Stimulated activated naive CD8-positive, alpha-beta T cell treated with anti-CD3 and anti-CD28 coated beads, Interleukin-15, Interleukin-2, amounts not matched to agents 100 ng/mL and 50 ng/mL, for 24 hours (primary cell): Measurements from ENCODE around the gene EVI5.
"Not testable (repeated sequence)": the region's sequence is repeated elsewhere in the genome, so short reads cannot be mapped to it uniquely, and the experiment has no call there.

Experiments used
- H3K27ac Mint-ChIP-seq: one replicate; pipeline ENCODE4 v1.8.0; 2021; ENCODE audit warnings: mild to moderate bottlenecking, mixed read lengths
- H3K27me3 Mint-ChIP-seq: one replicate; pipeline ENCODE4 v1.8.0; 2021; ENCODE audit warnings: mixed read lengths
- H3K36me3 Mint-ChIP-seq: one replicate; pipeline ENCODE4 v1.8.0; 2021; ENCODE audit warnings: low read depth, mixed read lengths
- H3K4me1 Mint-ChIP-seq: one replicate; pipeline ENCODE4 v1.8.0; 2021; ENCODE audit warnings: low read depth, mixed read lengths
- H3K4me3 Mint-ChIP-seq: one replicate; pipeline ENCODE4 v1.8.0; 2021; ENCODE audit warnings: mild to moderate bottlenecking, mixed read lengths
- H3K9me3 Mint-ChIP-seq: one replicate; pipeline ENCODE4 v1.8.0; 2021; ENCODE audit warnings: mixed read lengths

EVI5 gene

GRCh38 chr1:92567211-92567868 lies 217.6 kb downstream of the EVI5 start:
- H3K4me3 Mint-ChIP-seq: no peak overlapping the region
- H3K27me3 Mint-ChIP-seq: no peaks in the 10 kb centered on the region
- H3K9me3 Mint-ChIP-seq: no peaks in the 10 kb centered on the region
- peaks cover 65% of the 10 kb centered on the region for H3K36me3 Mint-ChIP-seq
- no peak overlapping the region for H3K27ac Mint-ChIP-seq
- H3K4me1 Mint-ChIP-seq: peaks cover 64% of the 10 kb centered on the region

DNA sequence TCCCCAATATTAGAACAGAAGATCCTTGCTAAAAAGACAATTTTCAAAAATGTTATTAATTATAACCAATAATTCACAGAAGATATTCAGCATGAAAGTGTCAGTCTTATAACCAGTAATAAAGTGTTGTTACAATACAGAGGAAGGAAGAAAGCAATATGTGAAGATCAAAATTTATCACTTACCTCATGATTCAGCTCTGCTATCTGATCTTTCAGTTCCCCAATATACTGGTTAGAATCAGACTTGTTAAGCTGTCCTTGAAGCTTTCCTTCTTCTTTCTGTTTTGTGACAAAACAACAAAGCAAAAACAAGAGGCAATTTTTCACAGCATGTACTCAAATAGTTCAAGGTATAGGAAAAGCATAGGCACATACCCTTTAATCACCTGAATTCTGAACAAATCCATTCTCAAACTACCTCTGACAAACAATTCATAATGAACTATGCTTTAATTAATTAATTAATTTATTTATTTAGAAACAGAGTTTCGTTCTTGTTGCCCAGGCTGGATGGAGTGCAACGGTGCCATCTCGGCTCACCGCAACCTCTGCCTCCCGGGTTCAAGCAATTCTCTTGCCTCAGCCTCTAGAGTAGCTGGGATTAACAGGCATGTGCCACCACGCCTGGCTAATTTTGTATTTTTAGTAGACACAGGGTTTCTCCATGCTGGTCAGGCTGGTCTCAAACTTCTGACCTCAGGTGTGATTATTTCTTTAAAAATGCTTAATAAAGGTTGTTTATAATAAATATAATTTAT lies 221.3 kb downstream of the EVI5 start:
- peaks cover 68% of the 10 kb centered on the region for H3K36me3 Mint-ChIP-seq
- peaks cover 29% of the 10 kb centered on the region for H3K4me1 Mint-ChIP-seq
- H3K4me3 Mint-ChIP-seq: no peak overlapping the region
- H3K9me3 Mint-ChIP-seq: no peaks in the 10 kb centered on the region
- H3K27me3 Mint-ChIP-seq: no peaks in the 10 kb centered on the region
- no peak overlapping the region for H3K27ac Mint-ChIP-seq

DNA sequence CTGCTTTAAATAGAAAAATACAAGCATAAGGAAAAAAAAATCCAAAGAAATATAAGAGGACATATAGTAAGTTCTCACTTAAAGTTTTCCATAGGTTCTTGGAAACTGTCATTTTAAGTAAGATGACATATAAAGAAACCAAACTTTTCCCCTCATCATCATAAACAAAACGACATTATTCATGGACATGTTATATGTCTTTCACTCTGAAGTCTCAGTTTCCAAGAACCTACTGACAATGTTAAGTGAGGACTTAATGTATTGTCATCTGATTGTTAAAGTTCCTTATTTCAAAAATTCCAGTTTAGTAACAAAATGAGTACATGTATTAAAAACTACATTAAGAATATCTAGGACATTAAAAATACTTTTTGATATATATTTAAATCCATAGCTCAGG lies 228.6 kb downstream of the EVI5 start:
- Mint-ChIP-seq H3K4me3 (peak overlapping the region; percentile 10), H3K36me3 (peaks cover 90% of the 10 kb centered on the region), H3K9me3 (no peaks in the 10 kb centered on the region), H3K27ac (peak overlapping the region; percentile 82), H3K27me3 (no peaks in the 10 kb centered on the region), H3K4me1 (peaks cover 49% of the 10 kb centered on the region)

- no peaks in the 10 kb centered on the region for H3K9me3 Mint-ChIP-seq
- H3K27ac Mint-ChIP-seq: no peak overlapping the region
- no peaks in the 10 kb centered on the region for H3K27me3 Mint-ChIP-seq
- no peak overlapping the region for H3K4me3 Mint-ChIP-seq
- H3K4me1 Mint-ChIP-seq: peaks cover 56% of the 10 kb centered on the region
- H3K36me3 Mint-ChIP-seq: peaks cover 83% of the 10 kb centered on the region
These were observed 230.7 kb downstream of the EVI5 start for GRCh38 chr1:92554216-92554615.

- peaks cover 50% of the 10 kb centered on the region for H3K4me1 Mint-ChIP-seq
- H3K27me3 Mint-ChIP-seq: no peaks in the 10 kb centered on the region
- peaks cover 70% of the 10 kb centered on the region for H3K36me3 Mint-ChIP-seq
- H3K4me3 Mint-ChIP-seq: no peak overlapping the region
- no peak overlapping the region for H3K27ac Mint-ChIP-seq
- H3K9me3 Mint-ChIP-seq: no peaks in the 10 kb centered on the region
These were observed 233.0 kb downstream of the EVI5 start for GRCh38 chr1:92551916-92552315.

GRCh38 chr1:92544756-92545165 lies 240.1 kb downstream of the EVI5 start:
- Mint-ChIP-seq H3K4me1 (peaks cover 70% of the 10 kb centered on the region), H3K27me3 (no peaks in the 10 kb centered on the region), H3K36me3 (peaks cover 67% of the 10 kb centered on the region), H3K9me3 (no peaks in the 10 kb centered on the region), H3K4me3 (no peak overlapping the region), H3K27ac (peak overlapping the region; percentile 54)

DNA sequence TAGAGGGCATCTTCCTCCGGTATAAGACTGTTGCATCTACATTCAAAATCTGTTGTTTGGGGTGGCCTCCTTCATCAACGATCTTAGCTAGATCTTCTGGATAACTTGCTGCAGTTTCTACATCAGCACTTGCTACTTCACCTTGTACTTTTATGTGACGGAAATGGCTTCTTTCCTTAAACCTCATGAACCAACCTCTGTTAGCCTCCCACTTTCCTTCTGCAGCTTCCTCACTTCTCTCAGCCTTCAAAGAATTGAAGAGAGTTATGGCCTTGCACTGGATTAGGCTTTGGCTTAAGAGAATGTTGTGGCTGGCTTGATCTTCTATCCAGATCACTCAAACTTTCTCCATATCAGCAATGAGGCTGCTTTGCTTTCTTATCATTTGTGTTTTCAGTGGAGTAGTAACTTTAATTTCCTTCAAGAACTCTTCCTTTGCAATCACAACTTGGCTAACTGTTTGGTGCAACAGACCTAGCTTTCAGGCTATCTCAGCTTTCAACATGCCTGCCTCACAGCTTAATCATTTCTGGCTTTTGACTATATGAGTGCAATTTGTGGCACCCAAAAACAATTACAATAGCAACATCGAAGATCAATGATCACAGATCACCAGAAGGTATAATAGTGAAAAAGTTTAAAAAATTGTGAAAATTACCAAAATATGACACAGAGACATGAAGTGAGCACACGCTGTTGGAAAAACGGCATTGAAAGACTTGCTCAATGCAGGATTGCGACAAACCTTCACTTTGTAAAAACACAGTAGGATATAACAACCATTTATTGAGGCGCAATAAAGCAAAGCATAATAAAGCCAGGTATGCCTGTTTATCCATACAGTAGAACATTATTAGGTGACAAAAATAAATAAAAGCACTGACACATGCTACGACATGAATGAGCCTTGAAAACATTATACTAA lies 241.5 kb downstream of the EVI5 start:
- H3K36me3 Mint-ChIP-seq: peaks cover 67% of the 10 kb centered on the region
- H3K27ac Mint-ChIP-seq: peak overlapping the region; percentile 24
- no peaks in the 10 kb centered on the region for H3K27me3 Mint-ChIP-seq
- no peak overlapping the region for H3K4me3 Mint-ChIP-seq
- no peaks in the 10 kb centered on the region for H3K9me3 Mint-ChIP-seq
- H3K4me1 Mint-ChIP-seq: peaks cover 81% of the 10 kb centered on the region

- peak overlapping the region; percentile 100 for H3K27ac Mint-ChIP-seq
- peak overlapping the region; percentile 73 for H3K4me3 Mint-ChIP-seq
- H3K4me1 Mint-ChIP-seq: peaks cover 95% of the 10 kb centered on the region
- no peaks in the 10 kb centered on the region for H3K27me3 Mint-ChIP-seq
- H3K36me3 Mint-ChIP-seq: peaks cover 53% of the 10 kb centered on the region
- no peaks in the 10 kb centered on the region for H3K9me3 Mint-ChIP-seq
These were observed 246.4 kb downstream of the EVI5 start for GRCh38 chr1:92538413-92539061.

- Mint-ChIP-seq H3K9me3 (no peaks in the 10 kb centered on the region), H3K36me3 (peaks cover 53% of the 10 kb centered on the region), H3K27me3 (no peaks in the 10 kb centered on the region), H3K27ac (peak overlapping the region; percentile 100), H3K4me3 (peak overlapping the region; percentile 73), H3K4me1 (peaks cover 95% of the 10 kb centered on the region)
These were observed 246.9 kb downstream of the EVI5 start for GRCh38 chr1:92538048-92538412.

DNA sequence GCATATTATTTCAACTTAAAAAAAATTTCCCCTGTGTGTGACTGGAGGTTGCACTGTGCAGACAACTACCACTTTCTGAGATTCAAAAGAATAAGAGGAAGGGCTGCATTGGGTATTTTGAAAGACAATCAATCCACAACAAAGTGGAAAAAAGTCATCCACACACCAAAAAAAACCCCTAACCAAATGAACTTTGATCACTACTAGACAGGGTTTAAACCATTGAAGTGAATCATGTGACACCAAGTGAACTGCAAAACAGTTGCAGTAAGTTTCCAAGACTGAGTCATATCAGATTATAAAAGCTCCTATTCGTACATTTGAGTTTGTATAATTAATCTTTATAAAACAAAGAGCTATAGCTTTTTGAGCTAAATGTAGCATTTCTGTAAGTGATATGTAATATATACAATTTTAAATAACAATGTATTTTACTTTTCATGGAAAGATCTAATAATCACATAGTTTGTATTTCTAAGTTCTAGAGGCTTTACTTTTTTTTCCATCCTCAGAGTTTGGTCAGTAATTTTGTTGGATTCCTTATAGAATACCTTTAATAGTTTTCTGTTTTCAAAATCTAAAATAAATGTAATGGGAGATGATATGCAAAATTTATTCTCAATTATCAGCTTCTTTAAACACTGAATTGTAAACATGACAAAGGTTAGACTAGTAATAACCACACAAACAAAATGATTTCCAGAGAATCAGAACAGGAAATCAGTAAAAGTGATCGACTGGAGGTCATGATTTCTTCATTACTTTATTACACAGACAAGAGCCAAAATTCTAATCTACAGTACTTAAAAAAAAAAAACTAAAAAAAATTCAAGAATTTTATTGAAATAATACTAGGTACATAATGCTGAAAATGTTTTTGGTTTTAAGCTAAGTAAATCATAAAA lies 247.7 kb downstream of the EVI5 start:
- H3K27me3 Mint-ChIP-seq: no peaks in the 10 kb centered on the region
- H3K4me3 Mint-ChIP-seq: peak overlapping the region; percentile 74
- no peaks in the 10 kb centered on the region for H3K9me3 Mint-ChIP-seq
- peaks cover 97% of the 10 kb centered on the region for H3K4me1 Mint-ChIP-seq
- H3K27ac Mint-ChIP-seq: peak overlapping the region; percentile 100
- H3K36me3 Mint-ChIP-seq: peaks cover 54% of the 10 kb centered on the region

DNA sequence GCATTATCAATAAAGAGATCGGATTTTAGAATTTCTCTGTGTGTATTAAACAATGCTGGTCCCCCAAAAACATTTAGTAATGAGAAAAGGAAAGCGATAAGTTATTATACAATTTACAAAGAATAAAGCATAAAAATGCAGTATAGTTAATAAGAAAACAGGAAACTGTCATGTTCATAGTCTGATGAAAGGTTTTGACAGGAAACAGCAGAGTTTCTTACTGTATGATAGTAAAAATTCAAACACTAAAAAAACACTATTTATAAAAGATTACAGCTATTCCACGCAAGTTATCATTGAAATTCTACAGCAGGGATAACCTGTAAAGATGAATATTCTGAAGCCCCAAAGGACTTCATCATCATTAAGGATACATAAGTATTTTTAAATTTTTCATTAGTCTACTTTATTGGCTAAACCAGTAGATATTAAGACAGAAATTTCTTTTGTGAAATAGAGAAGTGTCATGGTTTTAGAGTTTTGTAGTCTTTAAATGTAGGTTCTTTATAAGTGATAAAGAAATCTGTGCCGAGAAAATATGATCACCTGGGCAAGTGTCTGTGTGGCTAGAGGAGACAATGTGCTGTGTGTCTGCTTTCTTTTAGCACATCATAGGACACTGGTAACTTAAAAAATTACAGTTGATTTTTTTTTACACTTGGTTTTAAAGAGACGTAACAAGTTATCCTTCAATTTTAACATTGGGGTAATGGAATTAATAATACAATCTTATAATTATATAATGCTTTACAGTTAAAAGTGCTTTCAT lies 248.5 kb downstream of the EVI5 start:
- peaks cover 97% of the 10 kb centered on the region for H3K4me1 Mint-ChIP-seq
- no peaks in the 10 kb centered on the region for H3K9me3 Mint-ChIP-seq

DNA sequence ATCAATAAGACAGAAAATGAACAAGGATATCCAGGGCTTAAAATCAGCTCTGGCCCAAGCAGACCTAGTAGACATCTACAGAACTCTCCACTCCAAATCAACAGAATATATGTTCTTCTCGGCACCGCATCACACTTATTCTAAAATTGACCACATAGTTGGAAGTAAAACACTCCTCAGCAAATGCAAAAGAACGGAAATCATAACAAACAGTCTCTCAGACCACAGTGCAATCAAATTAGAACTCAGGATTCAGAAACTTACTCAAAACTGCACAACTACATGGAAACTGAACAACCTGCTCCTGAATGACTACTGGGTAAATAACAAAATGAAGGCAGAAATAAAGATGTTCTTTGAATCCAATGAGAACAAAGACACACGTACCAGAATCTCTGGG lies 252.5 kb downstream of the EVI5 start:
- peaks cover 72% of the 10 kb centered on the region for H3K36me3 Mint-ChIP-seq
- peak overlapping the region; percentile 93 for H3K27ac Mint-ChIP-seq
- not testable (repeated sequence) for H3K27me3 Mint-ChIP-seq, H3K9me3 Mint-ChIP-seq
- peak overlapping the region; percentile 68 for H3K4me3 Mint-ChIP-seq
- peaks cover 64% of the 10 kb centered on the region for H3K4me1 Mint-ChIP-seq

More for the DNA sequence above, 248.5 kb downstream of the EVI5 start:
- Mint-ChIP-seq H3K27me3 (no peaks in the 10 kb centered on the region), H3K27ac (peak overlapping the region; percentile 100), H3K36me3 (peaks cover 55% of the 10 kb centered on the region), H3K4me3 (peak overlapping the region; percentile 74)

GRCh38 chr1:92531939-92532338 lies 253.0 kb downstream of the EVI5 start:
- not testable (repeated sequence) for H3K9me3 Mint-ChIP-seq, H3K27me3 Mint-ChIP-seq
- Mint-ChIP-seq H3K36me3 (peaks cover 73% of the 10 kb centered on the region), H3K27ac (peak overlapping the region; percentile 93), H3K4me3 (peak overlapping the region; percentile 68), H3K4me1 (peaks cover 62% of the 10 kb centered on the region)
